H1 (cell line): ENCODE measurements around the gene PREB. TPM values are rescaled to one million over a fixed set of nuclear protein-coding genes. Genes with fewer than 3 reads are reported as not detected.

Experiments used
- CTCF ChIA-PET: fragments of 300-600 bp; sonication (Branson Sonifier 250); formaldehyde crosslinking; loops from one replicate; lab custom pipeline; 2021; ENCODE audit not compliant: partially characterized antibody; lab: Charles Lee
- POLR2A ChIA-PET: fragments of 300-600 bp; sonication (Branson Sonifier 250); formaldehyde crosslinking; loops from one replicate; lab custom pipeline; 2021; ENCODE audit warnings: inconsistent platforms; ENCODE audit not compliant: partially characterized antibody; lab: Charles Lee
- DNase-seq, 2 experiments: peaks; one replicate each; pipeline versions ENCODE4 v3.0.0 to v3.0.0-alpha.2; 2010 to 2022; ENCODE audit warnings: low spot score in 2 of 2, low read depth in 1 of 2, mixed read lengths in 1 of 2
- FAIRE-seq: peaks from 2 replicates; lab custom pipeline; 2011; peaks lifted over from hg19 to GRCh38; lab: Jason Lieb, UNC
- H2AFZ ChIP-seq: 2 replicates; pipeline ENCODE4 v1.8.1; 2012; ENCODE audit warnings: low read length, inconsistent platforms
- H2AK5ac ChIP-seq: 2 replicates; pipeline ENCODE4 v1.6.1; 2013; ENCODE audit warnings: low read depth, low read length
- H2BK120ac ChIP-seq: replicated peaks from 2 replicates; pipeline ENCODE3; 2013; ENCODE audit warnings: low read depth, low read length, inconsistent platforms
- H2BK12ac ChIP-seq: 2 replicates; pipeline ENCODE4 v1.6.1; 2013; ENCODE audit warnings: low read depth, low read length
- H2BK15ac ChIP-seq: 2 replicates; pipeline ENCODE4 v1.6.1; 2013; ENCODE audit warnings: low read length
- H2BK20ac ChIP-seq: 2 replicates; pipeline ENCODE4 v1.6.1; 2013; ENCODE audit warnings: low read length
- H2BK5ac ChIP-seq: 2 replicates; pipeline ENCODE4 v1.6.1; 2013; ENCODE audit warnings: low read depth, low read length
- H3K14ac ChIP-seq: 2 replicates; pipeline ENCODE4 v1.6.1; 2013; ENCODE audit warnings: inconsistent platforms; ENCODE audit not compliant: insufficient read length
- H3K18ac ChIP-seq: 2 replicates; pipeline ENCODE4 v1.6.1; 2013; ENCODE audit warnings: low read length; ENCODE audit errors: extremely low read depth
- H3K23ac ChIP-seq: 2 replicates; pipeline ENCODE4 v1.6.1; 2013; ENCODE audit warnings: inconsistent platforms; ENCODE audit not compliant: insufficient read length
- H3K23me2 ChIP-seq: 2 replicates; pipeline ENCODE4 v1.6.1; 2013; ENCODE audit warnings: low read depth, low read length
- H3K27ac ChIP-seq: 2 replicates; pipeline ENCODE4 v1.6.1; 2011; ENCODE audit warnings: low read depth, low read length, inconsistent platforms
- H3K27me3 ChIP-seq, 4 experiments: replicated peaks in 1 of 4; 1 replicate in 1 of 4; 2 replicates in 3 of 4; pipeline versions ENCODE4 v1.6.1 to v1.8.1; 2011 to 2013; ENCODE audit warnings: low read length in 3 of 4, mild to moderate bottlenecking in 3 of 4, inconsistent platforms in 2 of 4, mixed read lengths in 2 of 4, moderate library complexity in 1 of 4; ENCODE audit not compliant: control insufficient read depth in 3 of 4, insufficient read depth in 3 of 4; ENCODE audit errors: extremely low read depth in 1 of 4
- H3K36me3 ChIP-seq, 4 experiments: 2 replicates each; pipeline versions ENCODE4 v1.6.1 to v1.8.1; 2011 to 2013; ENCODE audit warnings: mild to moderate bottlenecking in 4 of 4, low read length in 3 of 4, moderate library complexity in 2 of 4, control low read depth in 1 of 4, inconsistent platforms in 1 of 4; ENCODE audit not compliant: insufficient read depth in 4 of 4, control insufficient read depth in 2 of 4
- H3K4ac ChIP-seq: replicated peaks from 2 replicates; pipeline ENCODE3; 2013; ENCODE audit warnings: low read length, low read depth, mixed read lengths, inconsistent platforms; ENCODE audit not compliant: insufficient read length
- H3K4me1 ChIP-seq, 4 experiments: replicated peaks in 1 of 4; 1 replicate in 1 of 4; 2 replicates in 3 of 4; pipeline versions ENCODE4 v1.6.1 to v1.8.1; 2011 to 2013; ENCODE audit warnings: low read length in 3 of 4, inconsistent platforms in 2 of 4, mixed read lengths in 1 of 4; ENCODE audit not compliant: insufficient read depth in 4 of 4, control insufficient read depth in 3 of 4
- H3K4me2 ChIP-seq, 2 experiments: 2 replicates each; pipeline versions ENCODE4 v1.6.1 to v1.8.1; 2011 to 2013; ENCODE audit warnings: low read depth in 2 of 2, low read length in 2 of 2, control low read depth in 1 of 2, inconsistent platforms in 1 of 2, mild to moderate bottlenecking in 1 of 2; ENCODE audit not compliant: insufficient read depth in 1 of 2
- H3K4me3 ChIP-seq, 4 experiments: fragments of 200-600, 300-600 bp in 1 of 4; sonication (generic), shearing (Covaris generic), sonication (Bioruptor Twin) in 1 of 4; 2 replicates each; pipeline versions ENCODE4 v1.5.1 to v1.8.1; 2011 to 2016; ENCODE audit warnings: low read length in 4 of 4, low read depth in 3 of 4, control low read depth in 2 of 4, inconsistent platforms in 2 of 4, mild to moderate bottlenecking in 2 of 4, mixed read lengths in 1 of 4, moderate library complexity in 1 of 4; ENCODE audit not compliant: insufficient read depth in 2 of 4; ENCODE audit errors: extremely low read depth in 1 of 4
- H3K56ac ChIP-seq: replicated peaks from 2 replicates; pipeline ENCODE3; 2013; ENCODE audit warnings: low read depth, mild to moderate bottlenecking, mixed read lengths, low read length, inconsistent platforms; ENCODE audit not compliant: insufficient read length
- H3K79me1 ChIP-seq: 2 replicates; pipeline ENCODE4 v1.6.1; 2013; ENCODE audit warnings: low read depth, low read length, control low read depth
- H3K79me2 ChIP-seq, 2 experiments: 2 replicates each; pipeline versions ENCODE4 v1.6.1 to v1.8.1; 2012 to 2013; ENCODE audit warnings: low read length in 2 of 2, mild to moderate bottlenecking in 2 of 2, inconsistent platforms in 1 of 2; ENCODE audit not compliant: insufficient read depth in 2 of 2, control insufficient read depth in 1 of 2
- H3K9ac ChIP-seq, 4 experiments: replicated peaks in 1 of 4; 1 replicate in 1 of 4; 2 replicates in 3 of 4; pipeline versions ENCODE4 v1.6.1 to v1.8.1; 2011 to 2013; ENCODE audit warnings: low read depth in 3 of 4, low read length in 3 of 4, control low read depth in 2 of 4, mild to moderate bottlenecking in 2 of 4, moderate library complexity in 2 of 4, inconsistent platforms in 1 of 4; ENCODE audit errors: extremely low read depth in 1 of 4
- H3K9me3 ChIP-seq, 2 experiments: 2 replicates each; pipeline versions ENCODE4 v1.6.1 to v1.8.1; 2012 to 2013; ENCODE audit warnings: mild to moderate bottlenecking in 2 of 2, moderate library complexity in 2 of 2, control low read depth in 1 of 2, inconsistent platforms in 1 of 2, low read depth in 1 of 2, low read length in 1 of 2, mixed read lengths in 1 of 2; ENCODE audit not compliant: insufficient read depth in 2 of 2
- H4K20me1 ChIP-seq, 2 experiments: replicated peaks in 1 of 2; 2 replicates each; pipeline versions ENCODE3 to v1.8.1; 2011 to 2013; ENCODE audit warnings: inconsistent platforms in 2 of 2, low read length in 2 of 2, mild to moderate bottlenecking in 1 of 2; ENCODE audit not compliant: insufficient read depth in 2 of 2, control insufficient read depth in 1 of 2
- H4K5ac ChIP-seq: 2 replicates; pipeline ENCODE4 v1.6.1; 2013; ENCODE audit warnings: low read length, low read depth, mixed read lengths, inconsistent platforms; ENCODE audit not compliant: insufficient read length
- H4K8ac ChIP-seq: 2 replicates; pipeline ENCODE4 v1.8.0; 2013; ENCODE audit warnings: mild to moderate bottlenecking, moderate library complexity, low read length, inconsistent platforms; ENCODE audit not compliant: insufficient read depth; ENCODE audit errors: extremely low read depth
- H4K91ac ChIP-seq: replicated peaks from 2 replicates; pipeline ENCODE3; 2013; ENCODE audit warnings: low read length, mixed read lengths, inconsistent platforms; ENCODE audit not compliant: insufficient read length
- ASH2L ChIP-seq: fragments of 200-600, 300-600 bp; sonication (generic); IDR thresholded peaks from one replicate; pipeline ENCODE4 v1.7.1; 2017; ENCODE audit warnings: low read length
- CHD2 ChIP-seq: IDR thresholded peaks from 2 replicates; pipeline ENCODE4 v1.6.1; 2012; ENCODE audit warnings: low read length, improper control_type of control experiment
- EGR1 ChIP-seq: IDR thresholded peaks from 2 replicates; pipeline ENCODE4 v1.6.1; 2011; ENCODE audit warnings: low read depth, low read length, borderline replicate concordance
- KDM4A ChIP-seq: IDR thresholded peaks from one replicate; pipeline ENCODE4 v1.7.1; 2012; ENCODE audit warnings: low read depth, mild to moderate bottlenecking, moderate library complexity, low read length, inconsistent platforms; ENCODE audit not compliant: severe bottlenecking
- RXRA ChIP-seq: IDR thresholded peaks from 2 replicates; pipeline ENCODE4 v1.6.1; 2011; ENCODE audit warnings: low read depth, mild to moderate bottlenecking, low read length, moderate library complexity; ENCODE audit not compliant: insufficient read depth
- SIX5 ChIP-seq: IDR thresholded peaks from 2 replicates; pipeline ENCODE4 v1.6.1; 2011; ENCODE audit warnings: mild to moderate bottlenecking, low read depth, low read length
- TAF1 ChIP-seq: IDR thresholded peaks from 2 replicates; pipeline ENCODE4 v1.6.1; 2011; ENCODE audit warnings: mild to moderate bottlenecking, low read depth, low read length
- YY1 ChIP-seq: IDR thresholded peaks from 2 replicates; pipeline ENCODE4 v1.6.1; 2011; ENCODE audit warnings: low read depth, mild to moderate bottlenecking, low read length
- WGBS, 2 experiments: shearing (Covaris generic) in 1 of 2; methylation state at CpG; one replicate each; pipeline versions ENCODE4 v1.1.6 to v1.1.7; 2013 to 2015; ENCODE audit warnings: low lambda C conversion rate in 2 of 2, mixed read lengths in 2 of 2, inconsistent platforms in 1 of 2, low coverage in 1 of 2, missing lambda C conversion rate in 1 of 2; ENCODE audit not compliant: insufficient replicate concordance in 2 of 2, insufficient coverage in 1 of 2, insufficient read length in 1 of 2; ENCODE audit errors: extremely low coverage in 1 of 2, missing lambda C conversion rate in 1 of 2; 5-methylcytosine and 5-hydroxymethylcytosine counted together
- polyA plus RNA-seq, 7 experiments: library from polyadenylated mRNA; depleted of rRNA in 3 of 7; stranded (reverse) in 5 of 7; unstranded in 2 of 7; fragments of >200 nt in 5 of 7; fragments of 200-250 nt in 2 of 7; gene quantifications; 1 replicate in 5 of 7; 2 replicates in 1 of 7; 4 replicates in 1 of 7; pipeline versions ENCODE4 v1.2.1 to v1.2.3, GENCODE V29; 2011 to 2013; ENCODE audit warnings: missing spikeins in 2 of 7, mixed read lengths in 2 of 7
- total RNA-seq: library from RNA; stranded (reverse); fragmentation: NEBNext Ultra II Directional; extraction: Animal tissue kit (Norgen Biotek cat#: 25700); gene quantifications from 2 replicates; pipeline ENCODE4 v1.2.1, GENCODE V29; 2021
- TF ChIP-seq, protein P1 (sequence below): IDR thresholded peaks from 2 replicates; pipeline ENCODE4 v1.6.1; 2011; ENCODE audit warnings: low read depth, mild to moderate bottlenecking, low read length; ENCODE audit not compliant: insufficient read depth
- TF ChIP-seq, protein P2 (sequence below), 3 experiments: IDR thresholded peaks; 1 replicate in 2 of 3; 2 replicates in 1 of 3; pipeline versions ENCODE4 v1.5.1 to v1.6.1; 2011; ENCODE audit warnings: low read length in 3 of 3, mild to moderate bottlenecking in 3 of 3, inconsistent platforms in 2 of 3, low read depth in 1 of 3, moderate library complexity in 1 of 3; ENCODE audit not compliant: insufficient read depth in 1 of 3; ENCODE audit errors: control extremely low read depth in 1 of 3

The PREB gene
- total and polyA plus RNA-seq, 2 of the 8 experiments (the other 6 are each of a cell fraction or from before 2014, with no cell fraction given): 54.1 to 72.2 TPM

DNA sequence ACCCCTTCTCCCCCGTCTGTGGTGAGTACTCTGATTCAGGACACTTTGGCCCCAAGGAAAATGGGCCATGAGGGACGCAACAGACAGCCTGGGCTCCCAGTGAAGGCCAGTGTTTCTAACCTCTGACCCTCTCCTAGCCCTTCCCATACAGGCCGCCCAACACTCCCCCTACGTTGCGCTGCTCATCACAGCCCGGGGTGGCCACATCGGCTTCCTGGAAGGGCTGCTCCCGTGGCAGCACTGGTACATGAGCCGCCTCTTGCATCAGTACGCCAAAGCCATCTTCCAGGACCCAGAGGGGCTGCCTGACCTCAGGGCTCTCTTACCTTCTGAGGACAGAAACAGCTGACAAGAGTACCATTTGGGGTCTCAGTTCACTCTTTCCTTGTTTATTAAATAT is 4.0 kb downstream of the PREB start:
- no peaks in the 10 kb centered on the region for H3K9me3 ChIP-seq
- H3K79me1 ChIP-seq: peaks cover 4% of the 10 kb centered on the region
- peaks cover 0 to 15% of the 10 kb centered on the region in 2 experiments; a peak in 2 of 4 replicates for H3K79me2 ChIP-seq
- peaks cover 0 to 4% (median 3%) of the 10 kb centered on the region in 4 experiments; a peak in 5 of 7 replicates for H3K4me1 ChIP-seq
- FAIRE-seq (no peak), DNase-seq (no peak)
- H3K4me2 ChIP-seq: no peak overlapping the region
- H3K4me3 ChIP-seq: no peak overlapping the region
- no peak overlapping the region for H2BK15ac ChIP-seq
- POLR2A ChIA-PET: no interaction called here
- no peak overlapping the region for H4K5ac ChIP-seq
- H3K23me2 ChIP-seq: peaks cover 2% of the 10 kb centered on the region; the same call in 1 of the 2 replicates
- H4K20me1 ChIP-seq: peaks cover 8 to 14% of the 10 kb centered on the region in 2 experiments
- TF ChIP-seq YY1 (no peak), EGR1 (no peak), CHD2 (no peak), SIX5 (no peak), TAF1 (no peak), RXRA (no peak), KDM4A (no peak), ASH2L (no peak)
- TF ChIP-seq, protein P1, sequence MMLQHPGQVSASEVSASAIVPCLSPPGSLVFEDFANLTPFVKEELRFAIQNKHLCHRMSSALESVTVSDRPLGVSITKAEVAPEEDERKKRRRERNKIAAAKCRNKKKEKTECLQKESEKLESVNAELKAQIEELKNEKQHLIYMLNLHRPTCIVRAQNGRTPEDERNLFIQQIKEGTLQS: no peak
- TF ChIP-seq, protein P2, sequence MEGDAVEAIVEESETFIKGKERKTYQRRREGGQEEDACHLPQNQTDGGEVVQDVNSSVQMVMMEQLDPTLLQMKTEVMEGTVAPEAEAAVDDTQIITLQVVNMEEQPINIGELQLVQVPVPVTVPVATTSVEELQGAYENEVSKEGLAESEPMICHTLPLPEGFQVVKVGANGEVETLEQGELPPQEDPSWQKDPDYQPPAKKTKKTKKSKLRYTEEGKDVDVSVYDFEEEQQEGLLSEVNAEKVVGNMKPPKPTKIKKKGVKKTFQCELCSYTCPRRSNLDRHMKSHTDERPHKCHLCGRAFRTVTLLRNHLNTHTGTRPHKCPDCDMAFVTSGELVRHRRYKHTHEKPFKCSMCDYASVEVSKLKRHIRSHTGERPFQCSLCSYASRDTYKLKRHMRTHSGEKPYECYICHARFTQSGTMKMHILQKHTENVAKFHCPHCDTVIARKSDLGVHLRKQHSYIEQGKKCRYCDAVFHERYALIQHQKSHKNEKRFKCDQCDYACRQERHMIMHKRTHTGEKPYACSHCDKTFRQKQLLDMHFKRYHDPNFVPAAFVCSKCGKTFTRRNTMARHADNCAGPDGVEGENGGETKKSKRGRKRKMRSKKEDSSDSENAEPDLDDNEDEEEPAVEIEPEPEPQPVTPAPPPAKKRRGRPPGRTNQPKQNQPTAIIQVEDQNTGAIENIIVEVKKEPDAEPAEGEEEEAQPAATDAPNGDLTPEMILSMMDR (IDR thresholded peaks at IDR 0.05; ENCODE audit: control extremely low read depth in 1 of 3, insufficient read depth in 1 of 3, low read depth in 1 of 3, low read length in 3 of 3): no peak
- no peak overlapping the region for H2AFZ ChIP-seq
- H3K27ac ChIP-seq: no peak overlapping the region
- H3K36me3 ChIP-seq: peaks cover 2 to 26% (median 16%) of the 10 kb centered on the region in 4 experiments; a peak in 6 of 8 replicates
- no peak overlapping the region for H2AK5ac ChIP-seq
- no peak overlapping the region for H2BK120ac ChIP-seq
- no peak overlapping the region for H2BK20ac ChIP-seq
- CTCF ChIA-PET: interaction anchor here (1.6 to 4.1 kb wide), 2 partner anchors 40 to 61 kb away, joined by 8 to 26 read pairs; no protein-coding TSS in a partner anchor
- no peak overlapping the region for H3K14ac ChIP-seq
- no peak overlapping the region for H3K9ac ChIP-seq
- no peak overlapping the region for H3K4ac ChIP-seq
- no peak overlapping the region for H4K91ac ChIP-seq
- no peak overlapping the region for H2BK5ac ChIP-seq
- H4K8ac ChIP-seq: no peak overlapping the region
- H3K56ac ChIP-seq: no peak overlapping the region
- 93% methylated on average over 10 of the region's 10 CpGs; no CpG with 5 or more reads in 1 of the 2 experiments for WGBS, 2 experiments
- no peak overlapping the region for H2BK12ac ChIP-seq
- no peaks in the 10 kb centered on the region; a peak in 2 of 7 replicates for H3K27me3 ChIP-seq
- H3K18ac ChIP-seq: no peak overlapping the region
- no peak overlapping the region for H3K23ac ChIP-seq
